ENCODE results near the gene MAP3K10. TPM values are rescaled to one million over a fixed set of nuclear protein-coding genes. Genes with fewer than 3 reads are reported as not detected.

MAP3K10 gene
- total and polyA plus RNA-seq, 7 donors, result 4.2 to 17.2 (median 6.4) TPM

DNA sequence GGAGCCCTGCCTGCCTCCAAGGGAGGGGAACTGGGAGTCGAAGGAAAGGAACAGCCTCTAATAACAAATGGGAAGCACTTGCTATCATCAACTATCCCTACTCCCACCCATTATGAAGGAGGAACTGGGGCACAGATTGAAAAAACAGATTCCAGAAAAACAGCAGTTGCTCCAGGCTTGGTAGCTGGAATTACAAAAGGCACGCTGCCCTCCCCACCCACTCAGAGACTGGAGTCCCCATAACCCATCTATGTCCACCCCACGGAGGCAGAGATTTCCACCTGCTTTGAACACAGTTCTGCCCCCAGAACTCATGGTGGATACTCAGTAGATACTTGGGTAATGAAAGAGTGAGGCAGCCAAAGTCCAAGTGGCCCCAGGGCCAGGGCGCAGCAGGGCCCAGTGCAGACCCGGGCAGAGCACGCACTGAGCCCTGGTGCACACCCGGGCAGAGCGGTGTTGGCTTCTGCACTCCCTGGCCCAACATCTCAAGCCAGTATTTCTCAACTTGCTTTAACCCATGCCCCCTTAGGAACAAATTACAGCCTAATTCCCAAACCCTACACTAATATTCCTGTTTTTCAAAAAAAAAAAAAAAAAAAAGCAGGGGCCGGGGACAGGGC is 54.4 kb downstream of the MAP3K10 start:
- Histone ChIP-seq H3K9me3 (no peaks in the 10 kb centered on the region), H3K27me3 (no peaks in the 10 kb centered on the region), H3K36me3 (peaks cover 1 to 41% (median 9%) of the 10 kb centered on the region in 4 donors), H3K4me3 (no peak overlapping the region), H3K27ac (no peak overlapping the region), H3K4me1 (peaks cover 0 to 25% (median 14%) of the 10 kb centered on the region in 4 donors)
- 93 to 94% methylated on average over 9 of the region's 9 CpGs for WGBS, 2 donors
- intact Hi-C loops (cut with DNase I), result no loop called here
- DNase-seq, result no peak
- TF ChIP-seq, protein P1, sequence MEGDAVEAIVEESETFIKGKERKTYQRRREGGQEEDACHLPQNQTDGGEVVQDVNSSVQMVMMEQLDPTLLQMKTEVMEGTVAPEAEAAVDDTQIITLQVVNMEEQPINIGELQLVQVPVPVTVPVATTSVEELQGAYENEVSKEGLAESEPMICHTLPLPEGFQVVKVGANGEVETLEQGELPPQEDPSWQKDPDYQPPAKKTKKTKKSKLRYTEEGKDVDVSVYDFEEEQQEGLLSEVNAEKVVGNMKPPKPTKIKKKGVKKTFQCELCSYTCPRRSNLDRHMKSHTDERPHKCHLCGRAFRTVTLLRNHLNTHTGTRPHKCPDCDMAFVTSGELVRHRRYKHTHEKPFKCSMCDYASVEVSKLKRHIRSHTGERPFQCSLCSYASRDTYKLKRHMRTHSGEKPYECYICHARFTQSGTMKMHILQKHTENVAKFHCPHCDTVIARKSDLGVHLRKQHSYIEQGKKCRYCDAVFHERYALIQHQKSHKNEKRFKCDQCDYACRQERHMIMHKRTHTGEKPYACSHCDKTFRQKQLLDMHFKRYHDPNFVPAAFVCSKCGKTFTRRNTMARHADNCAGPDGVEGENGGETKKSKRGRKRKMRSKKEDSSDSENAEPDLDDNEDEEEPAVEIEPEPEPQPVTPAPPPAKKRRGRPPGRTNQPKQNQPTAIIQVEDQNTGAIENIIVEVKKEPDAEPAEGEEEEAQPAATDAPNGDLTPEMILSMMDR (IDR thresholded peaks at IDR 0.05), result no peak
- TF ChIP-seq EP300 (IDR thresholded peaks at IDR 0.05) (no peak), POLR2AphosphoS5 (IDR thresholded peaks at IDR 0.05) (no peak), POLR2A (IDR thresholded peaks at IDR 0.05) (no peak)

DNA sequence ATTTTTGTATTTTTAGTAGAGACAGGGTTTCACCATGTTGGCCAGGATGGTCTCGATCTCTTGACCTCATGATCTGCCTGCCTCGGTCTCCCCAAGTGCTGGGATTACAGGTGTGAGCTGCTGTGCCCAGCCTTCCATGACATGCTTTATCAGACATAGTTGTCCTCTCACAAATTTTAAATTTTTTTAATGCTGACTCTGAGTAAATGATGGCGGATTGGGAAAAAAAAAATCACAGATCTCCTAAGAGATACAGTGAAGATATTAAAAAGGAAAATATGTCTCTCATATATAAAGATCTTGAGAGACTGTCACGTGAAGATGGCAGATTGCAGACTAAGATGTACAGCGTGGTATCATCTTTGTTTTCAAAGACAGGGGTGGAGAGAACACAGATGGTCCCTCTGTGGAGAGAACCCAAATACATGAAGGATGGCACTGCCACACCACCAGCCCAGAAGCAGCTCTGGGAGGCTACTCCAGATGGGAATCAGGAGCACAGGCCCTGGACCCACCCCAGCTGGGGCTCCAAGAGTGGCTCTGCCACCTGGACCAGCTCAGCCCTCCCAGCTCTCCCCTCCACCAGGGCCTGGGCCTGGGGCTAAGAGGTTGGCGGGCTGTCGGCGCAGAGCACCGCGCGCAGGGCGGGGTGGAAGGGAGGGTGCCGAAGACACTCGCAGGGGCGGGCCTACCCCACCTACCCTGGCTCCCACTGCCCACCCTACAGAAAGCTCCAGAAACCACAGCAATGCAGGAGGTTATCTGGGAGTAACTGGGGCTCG is 55.3 kb downstream of the MAP3K10 start:
- peaks cover 0 to 25% (median 14%) of the 10 kb centered on the region in 4 donors for H3K4me1 ChIP-seq
- no peak overlapping the region for H3K4me3 ChIP-seq
- no peaks in the 10 kb centered on the region for H3K9me3 ChIP-seq
- H3K27ac ChIP-seq, result no peak overlapping the region
- 95 to 97% methylated on average over 16 of the region's 16 CpGs for WGBS, 2 donors
- no peak for DNase-seq
- H3K36me3 ChIP-seq, result peaks cover 0 to 35% (median 6%) of the 10 kb centered on the region in 4 donors
- TF ChIP-seq POLR2A (IDR thresholded peaks at IDR 0.05), result no peak
- TF ChIP-seq EP300 (IDR thresholded peaks at IDR 0.05), result no peak
- TF ChIP-seq, protein P1 (IDR thresholded peaks at IDR 0.05), result no peak
- TF ChIP-seq POLR2AphosphoS5 (IDR thresholded peaks at IDR 0.05), result no peak
- intact Hi-C loops (cut with DNase I), result no loop called here
- H3K27me3 ChIP-seq, result no peaks in the 10 kb centered on the region

DNA sequence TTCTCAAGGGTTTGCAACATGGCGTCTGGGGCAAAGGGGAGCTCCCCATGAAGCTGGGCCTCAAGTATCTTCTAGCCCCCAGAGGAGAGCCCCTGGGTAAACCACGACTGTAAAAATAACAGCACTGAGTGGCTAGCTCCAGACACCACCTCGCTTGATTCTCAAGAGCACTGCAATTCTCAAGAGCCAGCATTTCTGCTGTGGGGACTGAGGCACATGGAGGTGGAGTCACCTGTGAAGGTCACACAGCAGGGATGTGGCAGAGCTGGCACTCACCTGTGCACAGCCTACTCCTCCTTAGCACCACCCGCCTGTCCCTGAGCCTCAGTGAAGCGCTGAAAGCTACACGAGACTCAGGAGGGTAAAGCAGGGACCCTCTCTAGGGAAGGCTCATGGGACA is 56.0 kb downstream of the MAP3K10 start:
- Histone ChIP-seq H3K4me1 (peaks cover 0 to 25% (median 14%) of the 10 kb centered on the region in 4 donors), H3K36me3 (peaks cover 0 to 34% (median 3%) of the 10 kb centered on the region in 4 donors), H3K27me3 (no peaks in the 10 kb centered on the region), H3K9me3 (no peaks in the 10 kb centered on the region), H3K27ac (no peak overlapping the region), H3K4me3 (no peak overlapping the region)
- 92 to 93% methylated on average over 6 of the region's 6 CpGs for WGBS, 2 donors
- DNase-seq, result no peak
- TF ChIP-seq, protein P1 (IDR thresholded peaks at IDR 0.05), result no peak
- TF ChIP-seq POLR2AphosphoS5 (IDR thresholded peaks at IDR 0.05) (no peak), EP300 (IDR thresholded peaks at IDR 0.05) (no peak), POLR2A (IDR thresholded peaks at IDR 0.05) (no peak)
- intact Hi-C loops (cut with DNase I), result no loop called here

- 92% methylated on average over 12 of the region's 12 CpGs for WGBS, 2 donors
- TF ChIP-seq POLR2A (IDR thresholded peaks at IDR 0.05) (no peak), EP300 (IDR thresholded peaks at IDR 0.05) (no peak), POLR2AphosphoS5 (IDR thresholded peaks at IDR 0.05) (no peak)
- TF ChIP-seq, protein P1 (IDR thresholded peaks at IDR 0.05), result no peak
- Histone ChIP-seq H3K27me3 (no peaks in the 10 kb centered on the region), H3K4me3 (no peak overlapping the region), H3K4me1 (peaks cover 0 to 25% (median 11%) of the 10 kb centered on the region in 4 donors), H3K9me3 (no peaks in the 10 kb centered on the region), H3K27ac (no peak overlapping the region), H3K36me3 (peaks cover 0 to 35% (median 3%) of the 10 kb centered on the region in 4 donors)
- DNase-seq, result no peak
- intact Hi-C loops (cut with DNase I), result no loop called here
These were observed 56.6 kb downstream of the MAP3K10 start for GRCh38 chr19:40247735-40248262.

Data from sigmoid colon (tissue), 7 donors.